Astrocyte (in vitro differentiated cells and primary cell): ENCODE results near the gene NOP56.

Experiments used
- CTCF ChIP-seq: IDR thresholded peaks from 2 replicates; pipeline ENCODE4 v1.5.1; 2011; ENCODE audit warnings: low read depth, mild to moderate bottlenecking, inconsistent platforms, low read length, moderate library complexity; ENCODE audit not compliant: insufficient read depth
- EZH2 ChIP-seq: IDR thresholded peaks from 2 replicates; pipeline ENCODE4 v1.6.1; 2012; ENCODE audit warnings: mild to moderate bottlenecking, low read length, inconsistent platforms; ENCODE audit not compliant: insufficient read depth

DNA sequence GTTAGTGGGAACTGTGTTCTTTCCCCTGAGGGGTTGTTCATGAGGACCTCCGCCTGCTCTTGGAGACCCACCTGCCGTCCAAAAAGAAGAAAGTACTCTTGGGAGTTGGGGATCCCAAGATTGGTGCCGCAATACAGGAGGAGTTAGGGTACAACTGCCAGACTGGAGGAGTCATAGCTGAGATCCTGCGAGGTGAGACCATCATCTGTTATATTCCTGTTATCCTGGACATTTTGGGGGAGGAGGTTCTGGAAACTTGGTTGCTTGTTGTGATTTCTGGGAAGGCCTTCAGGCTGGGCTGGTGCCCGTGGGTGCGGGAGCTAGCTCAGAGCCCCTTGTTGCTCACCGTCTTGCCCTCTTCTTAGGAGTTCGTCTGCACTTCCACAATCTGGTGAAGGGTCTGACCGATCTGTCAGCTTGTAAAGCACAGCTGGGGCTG, 2.0 kb downstream of the NOP56 start:
- no peak for TF ChIP-seq CTCF
- TF ChIP-seq EZH2: no peak
